ENCODE data around the gene DYNAP. TPM values are rescaled to one million over a fixed set of nuclear protein-coding genes. Genes with fewer than 3 reads are reported as not detected.

DYNAP gene
- total RNA-seq, 1 donor from 2014 or later = not detected

DNA sequence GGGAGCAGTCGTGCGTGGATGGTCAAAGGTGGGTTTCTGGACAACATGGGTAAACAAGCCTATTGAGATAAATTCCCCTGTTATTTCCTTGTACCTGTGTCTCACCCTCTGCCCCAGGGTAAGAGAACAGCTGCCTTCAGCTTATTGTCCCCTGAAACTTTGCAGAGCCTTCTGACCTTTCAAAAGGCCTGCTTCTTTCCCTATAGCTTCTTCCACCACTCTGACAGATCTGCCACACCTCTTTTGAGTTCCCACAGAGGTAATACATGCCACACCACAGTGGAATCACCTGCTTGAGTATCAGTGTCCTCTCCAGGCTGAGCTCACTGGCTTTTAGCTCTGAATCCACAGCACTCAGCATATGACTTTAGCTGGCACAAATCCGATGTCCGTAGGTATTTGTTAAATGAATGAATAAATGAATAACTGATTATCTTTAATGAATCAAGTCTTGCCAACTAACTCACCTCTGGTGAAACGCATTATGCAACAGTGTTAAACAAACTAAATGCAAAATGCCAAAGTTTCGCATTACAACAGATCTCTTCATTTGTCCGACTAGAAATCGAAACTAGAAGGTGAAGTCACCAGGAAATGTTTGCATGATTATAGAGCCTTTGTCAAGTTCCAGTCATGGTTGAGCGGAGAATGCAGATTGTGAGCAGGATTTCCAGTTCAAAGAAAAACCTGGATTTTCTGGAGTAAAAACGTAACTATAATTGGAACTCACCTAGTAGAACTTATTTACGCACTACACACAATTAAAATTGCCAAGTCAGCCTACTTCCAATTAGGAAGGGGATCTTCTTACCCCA, 16.4 kb downstream of the DYNAP start:
- Histone ChIP-seq H3K4me2 (ENCODE audit: low read length) (peak overlapping the region; percentile 81), H3K36me3 (ENCODE audit: insufficient read depth, low read length) (no peaks in the 10 kb centered on the region), H3K79me2 (ENCODE audit: insufficient read depth, low read length) (no peaks in the 10 kb centered on the region), H3K4me3 (ENCODE audit: insufficient read depth, low read depth, low read length) (peak overlapping the region; percentile 50), H3K27me3 (ENCODE audit: insufficient read depth, low read length) (no peaks in the 10 kb centered on the region), H4K20me1 (ENCODE audit: insufficient read depth, low read length) (no peaks in the 10 kb centered on the region), H3K9me3 (ENCODE audit: insufficient read depth, low read depth, low read length) (no peaks in the 10 kb centered on the region), H2AFZ (ENCODE audit: low read depth, low read length) (peak overlapping the region; percentile 38), H3K9ac (ENCODE audit: low read length) (peak overlapping the region; percentile 52), H3K4me1 (ENCODE audit: insufficient read depth, low read length) (peaks cover 8% of the 10 kb centered on the region), H3K27ac (ENCODE audit: low read depth, low read length) (no peak overlapping the region)
- Mint-ChIP-seq H3K4me3 (ENCODE audit: unreplicated experiment) (peak overlapping the region; percentile 8), H3K27me3 (ENCODE audit: low read depth, unreplicated experiment) (no peaks in the 10 kb centered on the region), H3K36me3 (ENCODE audit: low read depth, unreplicated experiment) (no peaks in the 10 kb centered on the region), H3K27ac (ENCODE audit: unreplicated experiment) (peak overlapping the region; percentile 37), H3K9me3 (ENCODE audit: unreplicated experiment) (peaks cover 2% of the 10 kb centered on the region), H3K4me1 (ENCODE audit: low read depth, unreplicated experiment) (peaks cover 8% of the 10 kb centered on the region)
- FAIRE-seq (no peak), DNase-seq (ENCODE audit: low read depth) (peak; percentile 46)
- TF ChIP-seq, protein P1, sequence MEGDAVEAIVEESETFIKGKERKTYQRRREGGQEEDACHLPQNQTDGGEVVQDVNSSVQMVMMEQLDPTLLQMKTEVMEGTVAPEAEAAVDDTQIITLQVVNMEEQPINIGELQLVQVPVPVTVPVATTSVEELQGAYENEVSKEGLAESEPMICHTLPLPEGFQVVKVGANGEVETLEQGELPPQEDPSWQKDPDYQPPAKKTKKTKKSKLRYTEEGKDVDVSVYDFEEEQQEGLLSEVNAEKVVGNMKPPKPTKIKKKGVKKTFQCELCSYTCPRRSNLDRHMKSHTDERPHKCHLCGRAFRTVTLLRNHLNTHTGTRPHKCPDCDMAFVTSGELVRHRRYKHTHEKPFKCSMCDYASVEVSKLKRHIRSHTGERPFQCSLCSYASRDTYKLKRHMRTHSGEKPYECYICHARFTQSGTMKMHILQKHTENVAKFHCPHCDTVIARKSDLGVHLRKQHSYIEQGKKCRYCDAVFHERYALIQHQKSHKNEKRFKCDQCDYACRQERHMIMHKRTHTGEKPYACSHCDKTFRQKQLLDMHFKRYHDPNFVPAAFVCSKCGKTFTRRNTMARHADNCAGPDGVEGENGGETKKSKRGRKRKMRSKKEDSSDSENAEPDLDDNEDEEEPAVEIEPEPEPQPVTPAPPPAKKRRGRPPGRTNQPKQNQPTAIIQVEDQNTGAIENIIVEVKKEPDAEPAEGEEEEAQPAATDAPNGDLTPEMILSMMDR (IDR thresholded peaks at IDR 0.05; ENCODE audit: insufficient read depth, low read depth, low read length) = no peak
- no peak for TF ChIP-seq EZH2 (IDR thresholded peaks at IDR 0.05; ENCODE audit: insufficient read depth, low read length)

DNA sequence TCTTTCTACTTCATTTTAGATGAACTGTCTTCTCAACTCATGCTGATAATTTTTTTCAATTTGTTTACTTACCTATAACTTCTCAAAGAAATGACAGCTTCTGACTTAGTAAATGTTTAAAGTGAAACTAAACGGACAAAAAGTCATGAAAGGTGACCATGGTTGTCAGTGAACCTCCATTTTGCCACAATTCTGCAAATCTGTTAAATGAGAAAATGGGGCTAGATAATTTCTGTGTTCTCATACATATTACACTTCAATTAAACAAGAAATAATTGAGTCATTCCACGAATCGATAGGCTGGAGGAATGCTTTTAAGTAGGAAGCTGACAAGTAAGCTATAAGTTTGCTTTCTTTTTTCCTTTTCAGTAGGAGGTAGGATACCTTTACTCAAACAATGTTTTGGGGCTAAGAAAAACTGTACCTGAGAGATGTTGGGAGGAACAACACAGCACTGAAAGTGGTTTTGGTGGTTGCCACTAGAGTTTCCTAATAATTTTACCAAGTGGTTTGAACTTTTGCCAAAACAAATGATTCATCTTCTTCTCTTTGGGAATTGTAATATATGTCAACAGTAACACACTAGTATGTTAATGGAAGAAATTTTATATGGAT, 17.1 kb downstream of the DYNAP start:
- Histone ChIP-seq H3K4me1 (ENCODE audit: insufficient read depth, low read length) (peaks cover 8% of the 10 kb centered on the region), H3K27me3 (ENCODE audit: insufficient read depth, low read length) (no peaks in the 10 kb centered on the region), H2AFZ (ENCODE audit: low read depth, low read length) (peak overlapping the region; percentile 38), H3K27ac (ENCODE audit: low read depth, low read length) (no peak overlapping the region), H3K36me3 (ENCODE audit: insufficient read depth, low read length) (no peaks in the 10 kb centered on the region), H3K79me2 (ENCODE audit: insufficient read depth, low read length) (no peaks in the 10 kb centered on the region), H3K9me3 (ENCODE audit: insufficient read depth, low read depth, low read length) (no peaks in the 10 kb centered on the region), H4K20me1 (ENCODE audit: insufficient read depth, low read length) (no peaks in the 10 kb centered on the region), H3K4me3 (ENCODE audit: insufficient read depth, low read depth, low read length) (peak overlapping the region; percentile 50), H3K9ac (ENCODE audit: low read length) (peak overlapping the region; percentile 52), H3K4me2 (ENCODE audit: low read length) (peak overlapping the region; percentile 81)
- H3K27me3 Mint-ChIP-seq (ENCODE audit: low read depth, unreplicated experiment) = no peaks in the 10 kb centered on the region
- peaks cover 8% of the 10 kb centered on the region for H3K4me1 Mint-ChIP-seq (ENCODE audit: low read depth, unreplicated experiment)
- no peak for TF ChIP-seq EZH2 (IDR thresholded peaks at IDR 0.05; ENCODE audit: insufficient read depth, low read length)
- TF ChIP-seq, protein P1 (IDR thresholded peaks at IDR 0.05; ENCODE audit: insufficient read depth, low read depth, low read length) = no peak
- peak; percentile 34 for DNase-seq (ENCODE audit: low read depth)
- peak overlapping the region; percentile 30 for H3K4me3 Mint-ChIP-seq (ENCODE audit: unreplicated experiment)
- no peak overlapping the region for H3K27ac Mint-ChIP-seq (ENCODE audit: unreplicated experiment)
- H3K36me3 Mint-ChIP-seq (ENCODE audit: low read depth, unreplicated experiment) = no peaks in the 10 kb centered on the region
- no peak for FAIRE-seq
- peaks cover 2% of the 10 kb centered on the region for H3K9me3 Mint-ChIP-seq (ENCODE audit: unreplicated experiment)

Measured in astrocyte (in vitro differentiated cells and primary cell).